Lower lobe of right lung (tissue), 2 donors: Measurements from ENCODE around the gene PKDCC. TPM values are rescaled to one million over a fixed set of nuclear protein-coding genes. Genes with fewer than 3 reads are reported as not detected.
A peak's percentile ranks its signal among the peaks of the same experiment; 100 is the strongest.
"Not testable (repeated sequence)": the region's sequence is repeated elsewhere in the genome, so short reads cannot be mapped to it uniquely, and the experiment has no call there.

ENCODE experiments used
- ATAC-seq, 2 donors: fragments of 200-7000 bp; cut with Tn5 transposase; one replicate each; pipeline ENCODE4 v1.9.1; 2020 to 2022; ENCODE audit warnings: mild to moderate bottlenecking in 2 of 2, moderate library complexity in 2 of 2
- DNase-seq: peaks from one replicate; pipeline ENCODE4 v3.0.0-alpha.2; 2020
- H3K27ac ChIP-seq: fragments of 200-600 bp; one replicate; pipeline ENCODE4 v1.8.0; 2022
- H3K27me3 ChIP-seq: fragments of 200-600 bp; one replicate; pipeline ENCODE4 v1.8.0; 2022; ENCODE audit warnings: low read depth
- H3K36me3 ChIP-seq: fragments of 200-600 bp; one replicate; pipeline ENCODE4 v1.8.0; 2022; ENCODE audit warnings: mild to moderate bottlenecking
- H3K4me1 ChIP-seq: fragments of 200-600 bp; one replicate; pipeline ENCODE4 v1.8.0; 2022
- H3K4me3 ChIP-seq: fragments of 200-600 bp; one replicate; pipeline ENCODE4 v1.8.0; 2022; ENCODE audit warnings: mild to moderate bottlenecking
- H3K9me3 ChIP-seq: fragments of 200-600 bp; one replicate; pipeline ENCODE4 v1.8.0; 2022
- intact Hi-C: fragments of 100-400 bp; cut with DNase I; formaldehyde crosslinking; loops from one replicate; pipeline ENCODE4 v1.11.0; 2022
- total RNA-seq: library from RNA; stranded (reverse); fragmentation: NEBNext Ultra II Directional; extraction: Animal tissue kit (Norgen Biotek cat#: 25700); gene quantifications from one replicate; pipeline ENCODE4 v1.2.1, GENCODE V29; 2021
- TF ChIP-seq, protein P1 (sequence below): fragments of 200-600 bp; IDR thresholded peaks from one replicate; pipeline ENCODE4 v1.8.0; 2022; ENCODE audit warnings: antibody characterized with exemption, mild to moderate bottlenecking
- donor health status: DM: no; HTN: yes; CAD: no; lungs with severe emphysema.

PKDCC gene
- total RNA-seq, 1 donor from 2014 or later: 65.8 TPM

DNA sequence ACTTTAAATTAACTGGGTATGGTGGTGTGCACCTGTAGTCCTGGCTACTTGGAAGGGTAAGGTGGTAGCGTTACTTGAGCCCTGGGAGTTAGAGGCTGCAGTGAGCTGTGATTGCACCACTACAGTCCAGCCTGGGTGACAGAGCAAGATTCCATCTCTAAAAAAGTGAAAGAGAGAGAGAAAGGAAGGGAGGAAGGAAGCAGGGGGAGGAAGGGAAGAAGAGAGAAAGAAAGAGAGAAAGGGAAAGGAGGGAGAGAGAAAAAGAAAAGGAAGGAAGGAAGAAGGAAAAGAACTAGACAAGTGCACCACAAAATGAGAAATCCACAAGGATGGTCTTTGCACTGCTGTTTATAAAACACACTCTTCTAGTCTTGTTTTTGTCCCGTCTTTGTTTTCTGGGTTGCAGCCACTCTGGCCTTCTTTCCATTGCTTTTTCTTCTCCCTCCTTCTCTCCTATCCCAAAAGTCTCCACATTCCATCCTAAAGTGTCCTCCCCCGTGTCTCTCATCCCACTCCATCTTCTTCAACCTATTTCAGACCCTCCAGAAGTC, 32.0 kb downstream of the PKDCC start:
- ATAC-seq (no peak), DNase-seq (no peak)
- Histone ChIP-seq H3K9me3 (no peaks in the 10 kb centered on the region), H3K27me3 (no peaks in the 10 kb centered on the region), H3K4me3 (no peak overlapping the region), H3K4me1 (peaks cover 3% of the 10 kb centered on the region), H3K36me3 (no peaks in the 10 kb centered on the region), H3K27ac (no peak overlapping the region)
- intact Hi-C loops: loop anchor here (10.0 kb wide), 1 partner anchor 225 kb away; no protein-coding TSS in a partner anchor
- TF ChIP-seq, protein P1, sequence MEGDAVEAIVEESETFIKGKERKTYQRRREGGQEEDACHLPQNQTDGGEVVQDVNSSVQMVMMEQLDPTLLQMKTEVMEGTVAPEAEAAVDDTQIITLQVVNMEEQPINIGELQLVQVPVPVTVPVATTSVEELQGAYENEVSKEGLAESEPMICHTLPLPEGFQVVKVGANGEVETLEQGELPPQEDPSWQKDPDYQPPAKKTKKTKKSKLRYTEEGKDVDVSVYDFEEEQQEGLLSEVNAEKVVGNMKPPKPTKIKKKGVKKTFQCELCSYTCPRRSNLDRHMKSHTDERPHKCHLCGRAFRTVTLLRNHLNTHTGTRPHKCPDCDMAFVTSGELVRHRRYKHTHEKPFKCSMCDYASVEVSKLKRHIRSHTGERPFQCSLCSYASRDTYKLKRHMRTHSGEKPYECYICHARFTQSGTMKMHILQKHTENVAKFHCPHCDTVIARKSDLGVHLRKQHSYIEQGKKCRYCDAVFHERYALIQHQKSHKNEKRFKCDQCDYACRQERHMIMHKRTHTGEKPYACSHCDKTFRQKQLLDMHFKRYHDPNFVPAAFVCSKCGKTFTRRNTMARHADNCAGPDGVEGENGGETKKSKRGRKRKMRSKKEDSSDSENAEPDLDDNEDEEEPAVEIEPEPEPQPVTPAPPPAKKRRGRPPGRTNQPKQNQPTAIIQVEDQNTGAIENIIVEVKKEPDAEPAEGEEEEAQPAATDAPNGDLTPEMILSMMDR: no peak

DNA sequence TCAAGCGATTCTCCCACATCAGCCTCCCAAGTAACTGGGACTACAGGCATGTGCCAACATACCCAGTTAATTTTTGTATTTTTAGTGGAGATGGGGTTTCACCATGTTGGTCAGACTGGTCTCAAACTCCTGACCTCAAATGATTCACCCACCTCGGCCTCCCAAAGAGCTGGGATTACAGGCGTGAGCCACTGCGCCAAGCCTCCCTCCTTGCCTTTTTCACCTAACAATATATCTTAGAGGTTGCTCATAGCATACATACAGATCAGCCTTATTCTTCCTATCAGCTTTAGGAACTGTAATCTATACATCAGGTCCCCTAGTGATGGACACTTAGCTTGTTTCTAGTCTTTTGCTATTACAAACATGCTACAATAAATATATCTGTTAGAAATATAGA, 33.3 kb downstream of the PKDCC start:
- not testable (repeated sequence) for H3K27me3 ChIP-seq, H3K27ac ChIP-seq, H3K4me1 ChIP-seq, H3K36me3 ChIP-seq, DNase-seq, ATAC-seq, H3K4me3 ChIP-seq, H3K9me3 ChIP-seq
- intact Hi-C loops: loop anchor here (10.0 kb wide), 1 partner anchor 226 kb away; no protein-coding TSS in a partner anchor

DNA sequence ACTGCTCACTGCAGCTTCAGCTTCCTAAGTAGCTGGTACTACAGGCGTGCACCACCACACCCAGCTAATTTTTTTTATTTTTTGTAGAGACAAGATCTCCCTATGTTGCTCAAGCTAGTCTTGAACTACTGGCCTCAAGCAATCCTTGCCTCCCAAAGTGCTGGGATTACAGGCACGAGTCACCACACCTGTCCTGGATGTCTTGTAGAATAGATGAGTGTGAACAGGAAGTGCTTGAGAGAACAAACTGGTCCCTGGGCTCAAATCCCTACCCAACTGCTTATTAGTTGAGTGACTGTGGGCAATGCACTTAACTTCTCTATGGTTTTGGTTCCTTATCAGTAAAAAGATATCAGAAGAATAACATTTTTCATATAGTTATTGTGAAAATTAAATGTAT, 34.2 kb downstream of the PKDCC start:
- H3K36me3 ChIP-seq: no peaks in the 10 kb centered on the region
- no peaks in the 10 kb centered on the region for H3K9me3 ChIP-seq
- no peak for ATAC-seq
- no peak for DNase-seq
- H3K4me3 ChIP-seq: no peak overlapping the region
- no peaks in the 10 kb centered on the region for H3K27me3 ChIP-seq
- TF ChIP-seq, protein P1: no peak
- H3K27ac ChIP-seq: no peak overlapping the region
- intact Hi-C loops: loop anchor here (10.0 kb wide), 1 partner anchor 227 kb away; no protein-coding TSS in a partner anchor
- peaks cover 15% of the 10 kb centered on the region for H3K4me1 ChIP-seq

DNA sequence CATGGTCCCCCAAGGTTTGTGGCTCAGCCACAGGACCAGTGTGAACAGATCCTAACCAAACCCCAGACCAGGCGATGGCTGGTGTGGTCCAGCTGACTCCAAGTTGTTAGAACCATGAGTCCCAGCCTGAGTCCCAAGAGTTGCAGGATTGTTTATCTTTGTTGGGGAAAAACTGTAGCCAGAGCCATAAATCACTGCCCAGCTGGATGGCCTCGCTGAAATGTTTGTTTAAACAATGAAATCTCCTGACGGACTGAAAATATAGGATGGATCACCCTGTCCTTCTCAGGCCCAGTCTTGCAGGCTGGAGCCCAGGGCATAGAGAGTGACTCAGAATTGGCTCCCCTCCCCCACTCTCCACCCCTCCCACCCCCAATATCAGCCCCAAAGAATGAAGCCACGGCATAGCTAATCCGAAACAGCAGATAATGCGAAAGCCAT, 36.4 kb downstream of the PKDCC start:
- DNase-seq: no peak
- H3K27me3 ChIP-seq: no peaks in the 10 kb centered on the region
- H3K9me3 ChIP-seq: no peaks in the 10 kb centered on the region
- H3K36me3 ChIP-seq: no peaks in the 10 kb centered on the region
- no peak overlapping the region for H3K27ac ChIP-seq
- peak in 1 of 2 donors; percentile 44 for ATAC-seq
- H3K4me1 ChIP-seq: peaks cover 15% of the 10 kb centered on the region
- TF ChIP-seq, protein P1: no peak
- intact Hi-C loops: loop anchor here (10.0 kb wide), 1 partner anchor 229 kb away; no protein-coding TSS in a partner anchor
- no peak overlapping the region for H3K4me3 ChIP-seq

DNA sequence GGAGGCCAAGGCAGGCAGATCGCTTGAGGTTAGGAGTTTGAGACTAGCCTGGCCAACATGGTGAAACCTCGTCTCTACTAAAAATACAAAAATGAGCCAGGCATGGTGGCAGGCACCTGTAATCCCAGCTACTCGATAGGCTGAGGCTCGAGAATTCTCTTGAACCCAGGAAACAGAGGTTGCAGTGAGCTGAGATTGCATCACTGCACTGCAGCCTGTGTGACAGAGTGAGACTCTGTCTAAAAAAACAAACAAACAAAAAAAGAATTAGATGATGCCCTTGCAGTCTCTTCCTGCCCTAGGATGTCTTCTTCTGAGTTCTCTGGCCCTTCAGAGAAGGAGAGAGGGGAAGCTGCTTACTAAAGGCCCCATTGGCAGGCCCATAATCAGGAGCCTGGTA, 37.2 kb downstream of the PKDCC start:
- not testable (repeated sequence) for H3K4me3 ChIP-seq, DNase-seq
- intact Hi-C loops: loop anchor here (5.0 to 10.0 kb wide), 2 partner anchors 213 to 230 kb away; no protein-coding TSS in a partner anchor

DNA sequence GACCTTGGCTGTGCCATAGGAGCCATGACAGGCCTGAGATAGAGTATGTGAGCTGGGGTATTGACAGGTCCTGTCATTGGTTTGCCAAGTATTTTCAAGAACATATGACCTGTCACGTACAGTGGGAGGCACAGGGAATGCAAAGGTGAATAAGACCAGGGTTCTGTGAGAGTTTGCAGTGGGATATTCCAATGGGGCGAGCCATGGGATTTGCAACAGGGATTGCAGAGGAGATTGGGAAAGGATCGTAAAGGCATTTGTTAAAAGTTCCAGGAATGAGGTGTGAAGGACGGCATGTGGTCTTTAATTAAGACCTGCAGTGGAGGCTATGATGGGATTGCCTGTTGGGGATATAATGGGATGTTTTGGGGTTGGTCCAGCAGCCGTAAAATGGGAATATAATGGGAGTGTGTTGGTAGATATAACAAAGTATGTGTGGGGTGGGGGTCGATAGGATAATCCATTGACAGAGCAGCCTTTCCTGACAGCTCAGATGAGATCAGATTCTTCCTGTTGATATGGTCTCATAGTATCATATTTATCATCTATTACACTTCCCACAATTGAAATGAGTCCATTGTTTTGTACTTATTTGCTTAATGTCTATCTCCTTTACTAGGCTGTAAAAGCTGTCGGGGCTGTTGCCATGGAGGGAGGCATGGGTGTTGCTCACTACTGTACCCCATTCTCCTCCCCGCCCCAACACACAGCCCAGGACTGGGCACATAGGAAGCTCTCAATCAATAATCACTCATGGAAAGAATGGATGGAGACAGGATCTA, 38.1 kb downstream of the PKDCC start:
- Histone ChIP-seq H3K4me1 (peaks cover 15% of the 10 kb centered on the region), H3K27ac (no peak overlapping the region), H3K4me3 (no peak overlapping the region), H3K27me3 (no peaks in the 10 kb centered on the region), H3K36me3 (no peaks in the 10 kb centered on the region), H3K9me3 (no peaks in the 10 kb centered on the region)
- DNase-seq (no peak), ATAC-seq (peak in 1 of 2 donors; percentile 38)
- TF ChIP-seq, protein P1: no peak
- intact Hi-C loops: loop anchor here (5.0 to 10.0 kb wide), 2 partner anchors 214 to 231 kb away; no protein-coding TSS in a partner anchor

More for the DNA sequence above, 37.2 kb downstream of the PKDCC start:
- peaks cover 15% of the 10 kb centered on the region for H3K4me1 ChIP-seq
- H3K27me3 ChIP-seq, ATAC-seq, H3K9me3 ChIP-seq, H3K27ac ChIP-seq, H3K36me3 ChIP-seq: not testable (repeated sequence)
